HG03025 (cell line): Measurements from ENCODE around the gene MRGPRG.
"Not testable (repeated sequence)": the region's sequence is repeated elsewhere in the genome, so short reads cannot be mapped to it uniquely, and the experiment has no call there.

ENCODE experiments used
- ATAC-seq: cut with Tn5 transposase; IDR thresholded peaks from one replicate; pipeline ENCODE4 v1.9.1; 2021; ENCODE audit warnings: mild to moderate bottlenecking, moderate library complexity; ENCODE audit not compliant: unreplicated experiment, low FRiP score

The MRGPRG gene

GRCh38 chr11:3218483-3219280, at the start of gene MRGPRG:
MRGPRG (minus strand) TSS chr11:3218813; CDS start chr11:3218813, 0 bp downstream.
- no peak for ATAC-seq

DNA sequence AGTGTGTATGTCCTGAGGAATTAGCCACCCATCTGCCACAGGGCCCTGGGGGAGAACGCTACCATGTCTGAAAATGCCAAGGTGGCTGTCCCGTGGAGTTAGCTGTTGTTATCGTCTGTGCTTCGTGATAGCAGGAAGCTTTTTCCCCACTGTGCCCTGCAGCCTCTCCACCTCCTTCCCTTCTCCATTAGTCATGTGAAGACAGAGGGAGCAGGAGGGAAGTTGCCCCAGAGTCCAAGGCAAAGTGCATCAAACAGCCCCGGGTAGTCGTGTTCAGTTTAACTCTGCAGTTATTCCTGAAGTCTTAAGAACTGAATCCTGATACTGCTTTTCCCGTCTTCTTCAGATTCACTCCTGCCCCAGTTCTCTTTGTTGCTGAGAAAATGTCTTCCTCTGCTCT, 43.9 kb upstream of the MRGPRG start:
- not testable (repeated sequence) for ATAC-seq

DNA sequence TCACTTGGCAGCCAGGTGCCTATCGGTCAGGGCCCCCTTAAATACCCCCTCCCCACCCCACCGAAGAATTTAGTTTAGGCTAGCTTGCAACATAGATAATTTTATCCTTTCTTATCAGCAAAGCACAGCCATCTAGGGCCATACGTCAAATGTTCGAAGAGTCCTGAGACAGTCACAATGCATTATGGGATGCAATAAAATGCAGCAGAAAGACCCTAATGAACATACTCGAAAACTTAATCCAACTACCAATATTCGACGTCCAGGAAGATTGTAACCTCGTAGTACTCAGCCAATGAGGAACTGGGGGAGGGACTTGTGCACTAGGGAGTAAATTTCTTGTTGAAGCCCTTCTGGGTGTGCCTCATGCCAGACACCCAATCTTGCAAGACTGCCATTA, 43.2 kb upstream of the MRGPRG start:
- ATAC-seq, result not testable (repeated sequence)

DNA sequence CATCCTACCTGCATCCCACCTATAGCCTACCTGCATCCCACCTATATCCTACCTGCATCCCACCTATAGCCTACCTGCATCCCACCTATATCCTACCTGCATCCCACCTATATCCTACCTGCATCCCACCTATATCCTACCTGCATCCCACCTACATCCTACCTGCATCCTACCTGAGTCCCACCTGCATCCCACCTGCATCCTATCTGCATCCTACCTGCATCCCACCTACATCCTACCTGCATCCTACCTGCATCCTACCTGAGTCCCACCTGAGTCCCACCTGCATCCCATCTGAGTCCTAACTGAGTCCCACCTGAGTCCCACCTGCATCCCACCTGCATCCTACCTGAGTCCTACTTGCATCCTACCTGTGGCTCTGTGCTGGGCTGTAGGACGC, 38.9 kb upstream of the MRGPRG start:
- not testable (repeated sequence) for ATAC-seq

- ATAC-seq, result not testable (repeated sequence)
Measured at GRCh38 chr11:3255241-3255640, 36.6 kb upstream of the MRGPRG start.

DNA sequence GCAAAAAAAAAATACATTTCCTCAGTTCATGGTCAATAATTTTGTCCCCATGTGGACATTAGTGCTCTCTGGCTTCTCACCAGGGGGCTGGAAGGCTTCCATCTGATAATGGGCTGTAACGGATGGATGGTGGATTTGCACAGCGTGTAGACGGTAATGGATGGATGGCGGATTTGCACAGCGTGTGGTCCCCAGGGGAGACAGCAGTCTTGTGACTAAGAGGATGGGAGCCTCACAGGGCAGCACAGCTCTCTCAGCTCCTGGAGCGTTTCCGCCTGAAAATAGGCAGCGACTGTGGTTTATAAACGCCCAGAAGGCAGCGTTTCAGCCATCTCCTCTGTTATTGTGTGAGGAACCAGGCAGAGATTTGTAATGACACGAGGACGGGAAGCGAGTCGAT, 36.2 kb upstream of the MRGPRG start:
- ATAC-seq, result not testable (repeated sequence)

GRCh38 chr11:3245071-3245470, 26.5 kb upstream of the MRGPRG start:
- no peak for ATAC-seq

DNA sequence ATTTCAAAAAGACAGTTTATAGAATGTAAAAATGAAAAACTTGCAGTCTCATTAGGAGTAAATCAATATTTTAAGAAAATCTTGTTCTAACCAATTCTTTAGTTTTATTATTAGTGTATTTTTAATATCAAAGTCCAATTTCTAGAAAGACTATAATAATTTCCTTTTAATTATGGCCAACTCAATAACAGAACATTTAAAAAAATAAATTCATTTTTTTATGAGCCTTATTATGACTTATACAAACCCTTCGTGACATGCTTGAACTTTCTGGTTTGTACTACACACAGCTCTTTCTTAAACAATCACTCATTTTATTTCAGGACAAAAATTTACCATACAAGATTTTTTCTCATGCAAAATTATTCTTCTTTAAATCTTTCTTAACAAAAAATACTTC, 25.3 kb upstream of the MRGPRG start:
- ATAC-seq, result no peak

GRCh38 chr11:3237119-3237518, 18.5 kb upstream of the MRGPRG start:
- no peak for ATAC-seq

GRCh38 chr11:3234846-3235245, 16.2 kb upstream of the MRGPRG start:
- no peak for ATAC-seq

DNA sequence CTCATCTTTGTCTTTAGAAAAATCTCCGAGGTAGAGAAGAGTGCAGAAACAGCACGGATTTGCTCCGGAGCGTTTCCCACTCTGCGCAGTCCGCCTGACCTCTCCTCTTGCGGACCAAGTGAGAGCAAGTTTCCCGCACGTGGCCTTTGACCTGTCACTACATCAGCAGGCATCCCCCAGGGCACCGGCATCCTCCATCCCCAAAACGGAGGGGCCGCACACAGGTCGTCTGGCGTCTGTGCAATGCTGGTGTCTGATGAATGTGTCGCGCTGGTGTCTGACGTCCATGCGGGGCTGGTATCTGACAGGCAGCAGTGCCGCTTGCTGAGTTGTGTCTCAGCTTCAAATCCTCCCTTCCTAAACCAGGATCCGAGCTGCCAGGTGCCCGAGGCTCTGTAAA, 14.3 kb upstream of the MRGPRG start:
- no peak for ATAC-seq

- ATAC-seq, result no peak
Measured at GRCh38 chr11:3231851-3232744, 13.5 kb upstream of the MRGPRG start, which contains the start of gene MRGPRE. MRGPRE (minus strand) TSS chr11:3232417; CDS start chr11:3228799, 3,618 bp downstream.

DNA sequence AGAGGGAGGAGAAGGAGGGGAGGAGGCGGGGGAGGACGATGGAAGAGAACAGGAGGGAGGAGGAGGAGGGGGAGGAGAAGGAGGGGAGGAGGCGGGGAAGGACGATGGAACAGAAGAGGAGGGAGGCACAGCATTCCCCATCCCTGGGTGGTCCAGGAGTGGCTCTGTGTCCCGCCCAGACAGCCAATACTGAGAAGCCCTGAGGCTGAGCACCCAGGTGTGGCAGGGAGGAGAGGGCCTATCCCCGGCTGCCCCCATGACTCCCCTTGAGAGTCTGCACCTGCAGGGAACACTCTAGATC, 12.9 kb upstream of the MRGPRG start:
- ATAC-seq, result no peak

- ATAC-seq, result no peak
Measured at GRCh38 chr11:3230636-3231549, 12.3 kb upstream of the MRGPRG start.

DNA sequence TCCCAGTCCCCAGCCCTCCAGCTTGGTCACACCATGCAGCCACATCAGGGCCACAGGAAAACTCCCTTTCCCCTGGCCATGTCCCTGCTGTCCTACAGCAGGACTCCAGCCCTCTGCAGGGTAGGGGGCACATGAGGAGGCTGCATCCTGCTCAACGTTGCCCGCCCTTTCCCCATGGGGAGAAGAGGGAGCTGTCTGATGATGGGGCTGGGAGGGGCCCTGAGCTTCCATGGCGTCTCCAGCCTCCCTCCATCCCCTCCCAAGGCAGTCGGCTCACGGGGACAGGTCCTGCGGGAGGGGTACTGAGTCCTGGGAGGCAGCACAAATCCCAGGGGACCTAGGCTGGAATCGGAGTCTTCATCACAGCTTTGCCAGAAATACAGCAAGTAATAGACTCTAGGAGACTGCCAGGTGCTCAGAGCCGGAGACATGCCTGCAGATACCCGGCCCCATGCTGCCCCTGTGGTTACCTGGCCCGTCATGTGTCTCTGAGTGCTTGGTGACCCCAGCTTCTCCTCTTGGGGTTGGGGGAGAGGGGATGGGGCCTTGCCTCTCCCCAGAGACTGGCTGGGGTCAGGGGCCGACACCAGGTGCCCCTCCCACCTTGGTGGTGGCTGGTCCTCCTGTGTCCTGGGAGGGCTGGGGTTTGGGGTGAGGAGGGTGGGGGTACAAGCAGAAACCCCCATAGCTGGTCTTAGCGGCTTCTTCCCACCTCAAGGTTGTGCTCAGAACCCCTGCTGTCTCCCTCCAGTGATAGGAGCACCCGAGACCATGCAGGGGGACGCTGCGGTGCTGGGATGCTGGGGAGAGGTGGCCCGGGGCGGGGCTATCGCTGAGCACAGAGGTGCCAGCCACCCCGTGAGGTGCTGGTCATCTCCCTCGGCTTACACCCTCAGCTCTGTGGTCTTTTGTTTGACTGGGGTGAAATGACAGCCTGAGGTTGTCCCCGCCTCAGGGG, 11.3 kb upstream of the MRGPRG start:
- ATAC-seq, result no peak

GRCh38 chr11:3228445-3228829, 9.8 kb upstream of the MRGPRG start:
- ATAC-seq, result no peak

GRCh38 chr11:3227568-3228444, 9.2 kb upstream of the MRGPRG start:
- ATAC-seq, result no peak

GRCh38 chr11:3226846-3227567, 8.4 kb upstream of the MRGPRG start:
- no peak for ATAC-seq
